Measurements from ENCODE around the gene ADORA1. TPM values are rescaled to one million over a fixed set of nuclear protein-coding genes. Genes with fewer than 3 reads are reported as not detected.
A peak's percentile ranks its signal among the peaks of the same experiment; 100 is the strongest.

ADORA1 gene
- total and polyA plus RNA-seq, 8 donors: 8.1 to 19.7 (median 15.5) TPM

DNA sequence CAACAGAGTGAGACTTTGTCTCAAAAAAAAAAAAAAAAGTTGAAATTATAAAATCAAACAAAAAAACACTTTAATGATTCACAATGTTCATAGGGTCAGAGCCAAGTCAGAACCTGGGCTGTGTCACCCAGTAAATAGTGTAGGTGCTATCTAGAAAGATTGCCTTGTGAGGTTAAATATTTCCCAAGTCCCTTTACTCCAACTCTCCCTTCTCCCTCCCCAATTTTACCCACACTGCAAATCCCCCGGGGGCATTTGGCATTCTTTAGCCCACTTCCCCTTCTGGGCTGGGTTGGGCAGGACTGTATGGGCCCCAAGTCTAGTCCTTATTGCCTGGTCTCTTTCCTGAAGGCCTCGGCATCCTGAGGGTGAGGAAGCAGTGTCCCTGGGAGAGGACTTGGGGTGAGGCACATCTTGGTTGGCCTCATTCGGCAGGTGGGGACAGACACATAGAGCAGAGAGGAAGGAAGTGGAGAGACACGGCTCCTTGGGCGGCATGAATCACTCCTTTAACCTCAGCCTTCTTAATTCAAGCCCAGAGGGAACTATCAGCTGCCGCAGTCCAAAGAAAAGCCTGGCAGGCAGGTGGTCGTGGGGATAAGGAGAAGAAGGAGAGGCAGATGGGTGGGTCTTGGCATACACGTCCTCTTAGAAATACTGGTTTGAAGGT lies 8.2 kb downstream of the ADORA1 start:
- H3K4me3 ChIP-seq: no peak overlapping the region
- no peaks in the 10 kb centered on the region for H3K9me3 ChIP-seq
- no peaks in the 10 kb centered on the region for H3K27me3 ChIP-seq
- WGBS, 2 donors: 20 to 30% methylated on average over 8 of the region's 8 CpGs
- peak in 4 of 6 donors; percentile 45 to 56 (median 52) for DNase-seq
- no peaks in the 10 kb centered on the region for H3K36me3 ChIP-seq
- peak overlapping the region; percentile 57 to 73 (median 70) for H3K27ac ChIP-seq
- intact Hi-C loops (cut with DNase I): no loop called here
- FAIRE-seq: no peak
- peak; percentile 80 to 92 (median 88) for ATAC-seq
- H3K4me1 ChIP-seq: peaks cover 13 to 23% (median 18%) of the 10 kb centered on the region in 3 donors
- TF ChIP-seq, protein P1, sequence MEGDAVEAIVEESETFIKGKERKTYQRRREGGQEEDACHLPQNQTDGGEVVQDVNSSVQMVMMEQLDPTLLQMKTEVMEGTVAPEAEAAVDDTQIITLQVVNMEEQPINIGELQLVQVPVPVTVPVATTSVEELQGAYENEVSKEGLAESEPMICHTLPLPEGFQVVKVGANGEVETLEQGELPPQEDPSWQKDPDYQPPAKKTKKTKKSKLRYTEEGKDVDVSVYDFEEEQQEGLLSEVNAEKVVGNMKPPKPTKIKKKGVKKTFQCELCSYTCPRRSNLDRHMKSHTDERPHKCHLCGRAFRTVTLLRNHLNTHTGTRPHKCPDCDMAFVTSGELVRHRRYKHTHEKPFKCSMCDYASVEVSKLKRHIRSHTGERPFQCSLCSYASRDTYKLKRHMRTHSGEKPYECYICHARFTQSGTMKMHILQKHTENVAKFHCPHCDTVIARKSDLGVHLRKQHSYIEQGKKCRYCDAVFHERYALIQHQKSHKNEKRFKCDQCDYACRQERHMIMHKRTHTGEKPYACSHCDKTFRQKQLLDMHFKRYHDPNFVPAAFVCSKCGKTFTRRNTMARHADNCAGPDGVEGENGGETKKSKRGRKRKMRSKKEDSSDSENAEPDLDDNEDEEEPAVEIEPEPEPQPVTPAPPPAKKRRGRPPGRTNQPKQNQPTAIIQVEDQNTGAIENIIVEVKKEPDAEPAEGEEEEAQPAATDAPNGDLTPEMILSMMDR (IDR thresholded peaks at IDR 0.05): no peak

DNA sequence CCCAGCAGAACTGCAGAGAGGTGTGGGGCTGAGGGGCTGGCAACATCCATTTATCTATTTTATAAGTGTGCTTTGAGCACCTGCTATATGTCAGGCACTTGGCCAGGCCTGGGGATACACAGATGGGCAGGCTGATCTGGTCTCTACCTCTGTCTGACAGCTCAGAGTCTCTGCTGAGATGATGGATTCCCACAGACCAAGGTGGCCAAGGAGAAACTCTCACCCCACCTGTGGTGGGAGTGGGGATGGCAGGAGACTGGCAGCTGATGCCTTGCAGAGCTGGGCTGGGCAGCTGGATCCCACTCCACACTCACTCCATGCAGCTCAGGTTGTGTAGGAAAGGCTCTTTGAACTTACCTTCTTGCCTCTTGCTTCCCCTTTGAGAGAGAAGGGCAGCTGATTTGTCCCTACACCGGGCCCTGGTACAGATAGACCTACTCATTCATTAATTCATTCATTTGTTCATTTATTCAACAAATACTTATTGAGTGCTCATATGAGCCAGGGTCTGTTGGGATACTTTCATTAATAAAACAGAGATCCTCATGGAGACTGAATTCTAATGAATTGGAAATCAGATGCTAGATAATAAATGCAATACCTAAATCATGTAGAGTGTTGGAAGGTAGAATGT lies 9.0 kb downstream of the ADORA1 start:
- intact Hi-C loops (cut with DNase I): no loop called here

DNA sequence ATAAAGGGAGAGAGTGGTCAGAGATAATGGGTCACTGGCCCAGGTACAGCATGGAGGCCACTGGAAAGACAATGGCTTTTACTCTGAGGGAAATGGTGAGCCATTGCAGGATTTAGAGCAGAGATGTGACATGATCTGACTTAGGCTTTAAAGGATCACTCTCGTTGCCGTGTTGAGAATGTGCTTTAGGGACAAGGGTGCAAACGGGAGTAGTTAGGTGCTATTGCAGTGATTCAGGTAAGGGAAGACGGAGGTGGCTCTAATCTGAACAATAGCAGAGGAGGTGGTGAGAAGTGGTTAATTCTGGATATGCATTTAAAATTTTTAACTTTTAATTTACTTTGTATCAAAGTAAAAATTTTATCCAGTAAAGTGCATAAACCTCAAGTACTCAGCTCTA lies 9.8 kb downstream of the ADORA1 start:
- H3K27ac ChIP-seq: no peak overlapping the region
- WGBS, 2 donors: 86 to 96% methylated on average over 4 of the region's 4 CpGs
- H3K4me3 ChIP-seq: no peak overlapping the region
- ATAC-seq (no peak), DNase-seq (peak in 1 of 6 donors; percentile 5), FAIRE-seq (no peak)
- intact Hi-C loops (cut with DNase I): no loop called here
- peaks cover 13 to 23% (median 18%) of the 10 kb centered on the region in 3 donors for H3K4me1 ChIP-seq
- TF ChIP-seq, protein P1 (IDR thresholded peaks at IDR 0.05): no peak
- H3K9me3 ChIP-seq: no peaks in the 10 kb centered on the region
- H3K27me3 ChIP-seq: no peaks in the 10 kb centered on the region
- no peaks in the 10 kb centered on the region for H3K36me3 ChIP-seq

More for the DNA sequence above, 9.0 kb downstream of the ADORA1 start:
- FAIRE-seq (no peak), ATAC-seq (peak in 1 of 4 donors; percentile 11), DNase-seq (peak in 1 of 6 donors; percentile 47)
- Histone ChIP-seq H3K4me3 (no peak overlapping the region), H3K9me3 (no peaks in the 10 kb centered on the region), H3K4me1 (peaks cover 13 to 23% (median 18%) of the 10 kb centered on the region in 3 donors), H3K27ac (peak overlapping the region; percentile 57 to 73 (median 70)), H3K36me3 (no peaks in the 10 kb centered on the region), H3K27me3 (no peaks in the 10 kb centered on the region)
- WGBS, 2 donors: 81 to 92% methylated on average over 1 of the region's 1 CpG
- TF ChIP-seq, protein P1 (IDR thresholded peaks at IDR 0.05): no peak

DNA sequence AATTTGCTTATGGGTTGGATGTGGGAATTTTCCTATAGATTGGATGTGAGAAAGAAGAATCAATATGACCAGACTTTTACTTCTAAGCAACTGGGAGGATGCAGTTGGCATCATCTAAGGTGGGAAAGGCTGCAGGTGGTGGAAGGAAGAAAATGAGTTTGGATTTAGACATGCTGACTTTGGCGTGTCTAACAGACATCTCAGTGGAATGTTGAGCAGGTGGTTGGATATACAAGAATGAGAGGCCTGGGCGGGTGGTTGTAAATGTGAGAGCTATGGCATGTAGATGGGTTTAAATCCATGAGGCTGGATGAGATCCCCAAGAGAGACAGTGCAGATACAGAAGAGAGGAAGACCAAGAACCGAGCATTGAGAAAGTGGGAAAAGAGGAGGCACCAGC lies 10.5 kb downstream of the ADORA1 start:
- H3K4me1 ChIP-seq: peaks cover 13 to 23% (median 18%) of the 10 kb centered on the region in 3 donors
- peak overlapping the region in 1 of 4 donors; percentile 17 for H3K27ac ChIP-seq
- no peak for FAIRE-seq

More for the DNA sequence above, 10.5 kb downstream of the ADORA1 start:
- DNase-seq (no peak), ATAC-seq (no peak)
- intact Hi-C loops (cut with DNase I): no loop called here
- no peak overlapping the region for H3K4me3 ChIP-seq
- H3K36me3 ChIP-seq: no peaks in the 10 kb centered on the region
- no peaks in the 10 kb centered on the region for H3K27me3 ChIP-seq
- WGBS, 2 donors: 66 to 69% methylated on average over 3 of the region's 3 CpGs
- TF ChIP-seq, protein P1 (IDR thresholded peaks at IDR 0.05): no peak
- no peaks in the 10 kb centered on the region for H3K9me3 ChIP-seq

All from pancreas (tissue), 10 donors.